HL-60 (cell line): ENCODE data around the gene ANKRD1.

Source experiments
- DNase-seq, 2 experiments: peaks; one replicate each; pipeline ENCODE4 v3.0.0-alpha.2; 2010 to 2020; ENCODE audit warnings: low read depth in 1 of 2, low spot score in 1 of 2
- H3K27ac ChIP-seq: fragments of 250-450 bp; sonication (Bioruptor Pico); replicated peaks from 2 replicates; pipeline ENCODE4 v1.5.1; 2020; ENCODE audit warnings: mild to moderate bottlenecking, moderate library complexity
- H3K27me3 ChIP-seq: fragments of 250-450 bp; sonication (Bioruptor Pico); 2 replicates; pipeline ENCODE4 v1.5.1; 2021; ENCODE audit warnings: mild to moderate bottlenecking, moderate library complexity; ENCODE audit not compliant: insufficient read depth, poor library complexity, severe bottlenecking
- H3K4me3 ChIP-seq: replicated peaks from 2 replicates; pipeline ENCODE4 v1.5.1; 2011; ENCODE audit warnings: mild to moderate bottlenecking, control low read depth, low read length; ENCODE audit not compliant: insufficient read depth
- CTCF ChIP-seq: IDR thresholded peaks from one replicate; pipeline ENCODE4 v1.5.1; 2011; ENCODE audit warnings: low read length, control low read depth, inconsistent platforms; ENCODE audit not compliant: insufficient read depth
- GABPA ChIP-seq: IDR thresholded peaks from 2 replicates; pipeline ENCODE4 v1.6.1; 2012; ENCODE audit warnings: low read depth
- POLR2AphosphoS5 ChIP-seq: IDR thresholded peaks from 2 replicates; pipeline ENCODE4 v1.6.1; 2012; ENCODE audit warnings: low read depth
- REST ChIP-seq: IDR thresholded peaks from 2 replicates; pipeline ENCODE4 v1.6.1; 2012; ENCODE audit warnings: low read depth; ENCODE audit not compliant: insufficient replicate concordance
- SPI1 ChIP-seq: IDR thresholded peaks from 2 replicates; pipeline ENCODE4 v1.6.1; 2012; ENCODE audit warnings: low read depth, mild to moderate bottlenecking, borderline replicate concordance

The ANKRD1 gene

GRCh38 chr10:90929179-90929578 lies 8.3 kb upstream of the ANKRD1 start:
- Histone ChIP-seq H3K4me3 (no peak overlapping the region), H3K27me3 (no peaks in the 10 kb centered on the region), H3K27ac (no peak overlapping the region)
- no peak for DNase-seq
- TF ChIP-seq GABPA (no peak), CTCF (no peak), POLR2AphosphoS5 (no peak), SPI1 (no peak), REST (no peak)

- DNase-seq: no peak
- Histone ChIP-seq H3K27ac (no peak overlapping the region), H3K27me3 (no peaks in the 10 kb centered on the region), H3K4me3 (no peak overlapping the region)
- TF ChIP-seq SPI1 (no peak), REST (no peak), GABPA (no peak), POLR2AphosphoS5 (no peak), CTCF (no peak)
Measured at GRCh38 chr10:90927293-90927692, 6.4 kb upstream of the ANKRD1 start.

DNA sequence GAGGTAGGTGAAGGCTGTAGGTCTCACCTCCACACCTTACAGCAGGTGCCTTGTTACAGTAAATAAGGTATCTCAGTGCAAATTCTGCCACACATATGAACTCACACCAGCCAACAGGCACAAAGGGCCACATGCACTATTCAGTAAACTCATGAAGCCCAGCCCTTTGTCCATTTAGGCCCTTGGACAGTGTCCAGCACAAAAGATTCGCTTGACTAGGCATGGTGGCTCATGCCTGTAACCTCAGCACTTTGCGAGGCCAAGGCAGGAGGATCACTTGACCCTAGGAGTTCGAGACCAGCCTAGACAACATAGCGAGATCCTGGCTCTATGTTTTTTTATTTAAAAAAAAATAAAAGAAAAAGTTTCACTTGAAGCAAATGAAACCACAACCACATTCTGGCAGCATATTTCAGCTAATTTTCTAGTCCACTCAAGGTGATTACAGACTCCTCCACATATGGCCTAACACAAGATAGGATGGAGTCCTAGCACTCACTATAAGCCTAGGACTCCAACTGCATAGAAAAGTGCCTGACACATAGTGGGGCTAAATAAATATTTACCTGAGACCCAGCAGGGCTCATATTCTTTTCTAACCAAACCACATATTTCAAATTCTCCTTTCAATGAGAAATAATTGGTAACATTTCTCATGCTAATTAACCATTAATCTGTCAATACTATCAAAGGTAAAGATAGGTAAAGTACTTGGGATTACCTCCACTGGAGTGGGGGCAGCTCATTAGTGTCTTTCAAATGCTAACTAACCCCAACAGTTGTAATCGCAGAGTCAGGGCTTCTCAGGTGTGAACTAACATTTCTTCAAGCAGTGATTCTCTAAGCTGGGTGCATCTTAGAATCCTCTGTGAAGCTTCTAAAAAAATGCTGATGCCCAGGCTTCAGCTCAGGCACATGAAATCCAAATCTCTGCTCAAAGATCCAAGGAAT lies 4.5 kb upstream of the ANKRD1 start:
- H3K27ac ChIP-seq: no peak overlapping the region
- no peak for DNase-seq
- no peak overlapping the region for H3K4me3 ChIP-seq
- peaks cover 3% of the 10 kb centered on the region for H3K27me3 ChIP-seq
- TF ChIP-seq GABPA (no peak), POLR2AphosphoS5 (no peak), REST (no peak), CTCF (no peak), SPI1 (no peak)
